COR-L47 (cell line): ENCODE measurements around the gene TMEM214.
A peak's percentile ranks its signal among the peaks of the same experiment; 100 is the strongest.

Experiments used
- DNase-seq: peaks from one replicate; lab custom pipeline; 2025; lab: John Stamatoyannopoulos, UW

Gene TMEM214

GRCh38 chr2:27032495-27033252 lies at the start of gene TMEM214:
Gene TMEM214, plus strand, starts transcription at chr2:27032965. Its CDS starts 51 bp downstream, at chr2:27033016.
- DNase-seq = peak; percentile 81

- DNase-seq = no peak
These were observed 49.0 kb upstream of the TMEM214 start for GRCh38 chr2:26983746-26984145.

GRCh38 chr2:26985807-26986206 lies 47.0 kb upstream of the TMEM214 start:
- no peak for DNase-seq

- no peak for DNase-seq
These were observed 46.2 kb upstream of the TMEM214 start for GRCh38 chr2:26986576-26986975.

- no peak for DNase-seq
These were observed 44.5 kb upstream of the TMEM214 start for GRCh38 chr2:26988058-26988860.

GRCh38 chr2:26989156-26989555 lies 43.6 kb upstream of the TMEM214 start:
- DNase-seq = no peak

- no peak for DNase-seq
These were observed 41.0 kb upstream of the TMEM214 start for GRCh38 chr2:26991717-26992116.

GRCh38 chr2:26993768-26994167 lies 39.0 kb upstream of the TMEM214 start:
- DNase-seq = no peak

GRCh38 chr2:26994983-26995382 lies 37.8 kb upstream of the TMEM214 start:
- no peak for DNase-seq

GRCh38 chr2:26997394-26997793 lies 35.4 kb upstream of the TMEM214 start:
- DNase-seq = no peak

GRCh38 chr2:26998323-26998722 lies 34.4 kb upstream of the TMEM214 start:
- no peak for DNase-seq

GRCh38 chr2:27000228-27000627 lies 32.5 kb upstream of the TMEM214 start:
- DNase-seq = no peak

GRCh38 chr2:27000995-27001394 lies 31.8 kb upstream of the TMEM214 start:
- no peak for DNase-seq

GRCh38 chr2:27001950-27002349 lies 30.8 kb upstream of the TMEM214 start:
- no peak for DNase-seq

- DNase-seq = no peak
These were observed 29.8 kb upstream of the TMEM214 start for GRCh38 chr2:27003007-27003406.

GRCh38 chr2:27003857-27004256 lies 28.9 kb upstream of the TMEM214 start:
- DNase-seq = no peak

- no peak for DNase-seq
These were observed 26.0 kb upstream of the TMEM214 start for GRCh38 chr2:27006602-27007415.

- no peak for DNase-seq
These were observed 25.1 kb upstream of the TMEM214 start for GRCh38 chr2:27007416-27008374.

- DNase-seq = no peak
These were observed 24.1 kb upstream of the TMEM214 start for GRCh38 chr2:27008678-27009077.

GRCh38 chr2:27009083-27009482 lies 23.7 kb upstream of the TMEM214 start:
- no peak for DNase-seq

GRCh38 chr2:27009716-27010115 lies 23.0 kb upstream of the TMEM214 start:
- no peak for DNase-seq
